NB4 (cell line): Measurements from ENCODE around the gene TNFSF10.

Source experiments
- DNase-seq: peaks from one replicate; pipeline ENCODE4 v3.0.0; 2010; ENCODE audit warnings: low read depth
- H3K4me3 ChIP-seq: one replicate; pipeline ENCODE4 v1.5.1; 2011; ENCODE audit warnings: mild to moderate bottlenecking, low read depth, low read length, moderate library complexity
- CTCF ChIP-seq: IDR thresholded peaks from one replicate; pipeline ENCODE4 v1.5.1; 2012; ENCODE audit warnings: low read depth, low read length
- MAX ChIP-seq: IDR thresholded peaks from 2 replicates; pipeline ENCODE4 v1.6.1; 2011; ENCODE audit warnings: low read depth, low read length
- MYC ChIP-seq: IDR thresholded peaks from 2 replicates; pipeline ENCODE4 v1.6.1; 2011; ENCODE audit warnings: low read depth, low read length
- POLR2A ChIP-seq: IDR thresholded peaks from 2 replicates; pipeline ENCODE4 v1.6.1; 2011; ENCODE audit warnings: mild to moderate bottlenecking; ENCODE audit not compliant: insufficient read length; ENCODE audit errors: extremely low read depth

The TNFSF10 gene

DNA sequence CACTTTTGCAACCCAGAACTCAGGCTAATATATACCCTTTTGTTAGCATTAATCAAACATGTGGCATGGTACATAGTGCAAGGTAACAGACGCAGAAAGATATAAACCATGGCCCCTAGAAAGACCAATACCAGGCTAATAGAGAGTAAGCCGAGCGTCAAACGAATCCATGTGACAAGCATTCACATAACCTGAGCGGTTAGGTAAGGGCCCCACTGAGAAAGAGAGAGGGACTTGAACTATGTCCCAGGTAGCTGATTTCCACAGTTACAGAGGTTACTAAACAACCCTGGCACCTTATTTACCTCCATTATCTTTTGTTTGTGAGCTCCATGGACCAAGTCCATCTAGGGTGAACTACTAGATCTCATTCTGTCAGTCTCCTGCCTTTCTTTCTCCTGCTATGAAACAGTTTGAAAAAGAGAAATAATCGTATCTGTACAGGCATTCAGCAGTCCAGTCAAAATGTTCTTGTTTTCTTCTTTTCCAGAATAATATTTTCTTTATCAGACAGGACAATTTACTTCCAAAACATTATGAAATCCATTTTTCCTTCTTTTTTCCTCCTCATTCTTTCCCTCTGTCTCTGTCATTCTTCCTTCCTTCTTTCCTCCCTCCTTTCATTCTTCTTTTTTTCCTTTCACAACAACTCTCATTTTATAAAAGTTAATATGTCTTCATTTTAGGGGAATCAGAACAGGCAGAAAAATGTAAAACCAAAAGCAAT, 30.5 kb upstream of the TNFSF10 start:
- no peak for DNase-seq
- no peak overlapping the region for H3K4me3 ChIP-seq
- TF ChIP-seq MAX: no peak
- no peak for TF ChIP-seq CTCF
- no peak for TF ChIP-seq POLR2A
- TF ChIP-seq MYC: no peak

- H3K4me3 ChIP-seq: no peak overlapping the region
- no peak for TF ChIP-seq MYC
- no peak for TF ChIP-seq POLR2A
- TF ChIP-seq CTCF: no peak
- no peak for DNase-seq
These were observed 29.4 kb upstream of the TNFSF10 start for GRCh38 chr3:172552607-172553006.

GRCh38 chr3:172551874-172552273, 28.6 kb upstream of the TNFSF10 start:
- TF ChIP-seq CTCF (no peak), POLR2A (no peak), MYC (no peak), MAX (no peak)
- H3K4me3 ChIP-seq: no peak overlapping the region
- no peak for DNase-seq

- peak; percentile 90 for DNase-seq
- TF ChIP-seq MAX (peak; percentile 65; the same call in 1 of the 2 replicates), CTCF (no peak), MYC (peak; percentile 76)
- H3K4me3 ChIP-seq: no peak overlapping the region
These were observed 27.2 kb upstream of the TNFSF10 start for GRCh38 chr3:172550347-172550943.

GRCh38 chr3:172549144-172549543, 25.9 kb upstream of the TNFSF10 start:
- H3K4me3 ChIP-seq: no peak overlapping the region
- no peak for DNase-seq
- TF ChIP-seq MYC: no peak
- TF ChIP-seq CTCF: no peak
- no peak for TF ChIP-seq POLR2A
- no peak for TF ChIP-seq MAX

DNA sequence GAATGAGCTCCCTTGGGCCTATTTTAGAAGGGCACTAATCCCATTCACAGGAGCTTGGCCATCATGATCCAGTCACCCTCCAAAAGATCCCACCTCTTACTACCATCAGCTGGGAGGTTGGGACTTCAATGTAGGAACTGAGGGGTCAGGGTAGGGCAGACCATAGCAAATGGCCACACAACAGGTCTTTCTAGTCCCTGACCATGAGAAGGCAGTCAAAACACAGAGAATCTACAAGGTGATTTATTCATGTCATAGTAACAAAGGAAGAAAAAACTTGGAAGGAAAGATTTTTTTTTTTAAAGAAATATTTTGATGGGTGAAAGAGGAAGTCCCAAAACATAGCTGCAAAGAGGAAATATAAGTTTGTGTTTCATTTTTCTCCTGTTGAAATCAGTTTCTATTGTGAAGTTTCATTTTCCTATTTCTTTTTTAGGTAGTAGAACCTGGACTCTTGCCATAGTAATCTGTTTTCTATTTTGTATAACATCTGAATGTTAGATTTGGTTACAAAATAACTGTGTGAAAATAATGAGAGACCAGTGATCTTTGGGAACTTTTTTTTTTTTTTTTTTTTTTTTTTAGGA, 23.5 kb upstream of the TNFSF10 start:
- TF ChIP-seq MAX (no peak), MYC (no peak), CTCF (no peak), POLR2A (no peak)
- no peak overlapping the region for H3K4me3 ChIP-seq
- DNase-seq: no peak
